Hematopoietic multipotent progenitor cell treated with erythropoietin and hydrocortisone succinate and interleukin-3 and kit ligand, for 15 days (in vitro differentiated cells): ENCODE measurements around the gene TRIM33.
"Not testable (repeated sequence)": the region's sequence is repeated elsewhere in the genome, so short reads cannot be mapped to it uniquely, and the experiment has no call there.

ENCODE experiments used
- DNase-seq: peaks from one replicate; pipeline ENCODE4 v3.0.0-alpha.2; 2015; ENCODE audit warnings: low spot score

Gene TRIM33

DNA sequence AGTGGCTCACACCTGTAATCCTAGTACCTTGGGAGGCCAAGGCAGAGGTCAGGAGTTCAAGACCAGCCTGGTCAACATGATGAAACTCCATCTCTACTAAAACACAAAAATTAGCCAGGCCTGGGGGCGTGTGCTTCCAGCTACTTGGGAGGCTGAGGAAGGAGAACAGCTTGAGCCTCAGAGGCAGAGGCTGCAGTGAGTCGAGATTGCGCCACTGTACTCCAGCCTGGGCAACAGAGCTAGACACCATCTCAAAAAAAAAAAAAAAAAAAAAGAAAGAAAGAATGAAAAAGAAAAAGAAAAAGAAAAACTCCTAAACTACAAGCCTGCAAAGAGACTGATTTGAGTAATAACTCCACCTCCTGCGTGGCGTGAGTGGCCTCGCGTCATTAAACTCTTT lies 92.1 kb downstream of the TRIM33 start:
- DNase-seq: not testable (repeated sequence)

DNA sequence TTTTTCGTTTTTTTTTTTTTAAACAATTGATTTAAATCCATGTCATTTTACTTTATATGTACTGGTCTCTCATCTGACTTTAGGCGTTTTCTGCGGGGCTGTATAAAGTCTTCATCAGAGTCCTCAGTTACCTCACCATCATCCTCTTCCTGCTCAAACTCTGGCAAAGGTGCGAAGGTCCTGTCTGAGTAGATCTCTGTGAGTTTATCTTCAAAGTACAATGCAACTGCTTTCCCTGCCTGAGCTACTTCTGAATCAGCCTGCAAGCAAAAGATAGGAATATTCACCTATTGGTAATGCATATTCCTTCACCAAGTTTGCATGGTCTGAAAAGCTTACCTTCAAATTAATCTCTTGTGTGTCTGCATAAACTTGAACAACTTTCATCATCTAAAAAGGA lies 113.4 kb downstream of the TRIM33 start:
- DNase-seq: no peak

DNA sequence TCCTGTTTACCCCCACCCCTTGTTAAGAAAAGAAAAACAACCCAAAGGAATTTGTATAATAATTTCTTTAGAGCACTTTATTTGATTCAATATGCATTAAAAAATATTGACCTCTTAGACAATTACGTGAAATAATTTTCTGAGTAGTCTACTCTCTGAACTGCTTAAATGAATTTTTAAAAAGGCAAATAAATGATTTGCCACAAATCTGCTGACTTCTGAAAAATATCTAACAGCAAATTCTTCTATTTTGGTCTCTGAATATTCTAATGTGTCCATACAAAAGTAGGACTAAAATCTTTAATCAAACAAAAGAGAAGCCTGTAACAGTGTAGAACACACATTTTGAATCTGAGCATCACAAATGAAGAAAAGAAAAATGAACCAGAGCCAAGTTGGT lies 115.1 kb downstream of the TRIM33 start:
- DNase-seq: no peak

DNA sequence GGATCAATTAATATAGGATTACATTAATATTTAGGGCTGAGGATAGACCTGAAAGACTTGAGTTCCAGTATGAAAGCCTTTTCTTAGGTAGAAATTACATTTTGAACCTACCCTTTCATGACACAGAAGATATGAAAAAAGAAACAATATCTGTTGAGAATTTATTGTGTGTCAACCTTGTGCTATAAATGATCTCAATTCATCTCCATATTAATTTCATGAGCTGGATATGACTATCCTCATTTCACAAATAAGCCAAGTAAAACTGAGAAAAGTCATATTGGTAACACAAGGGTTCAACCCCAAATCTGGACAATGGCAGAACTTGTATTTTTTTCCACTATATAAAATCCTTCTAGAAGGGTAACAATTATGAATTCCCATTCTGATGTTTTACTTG lies 120.0 kb downstream of the TRIM33 start:
- no peak for DNase-seq

DNA sequence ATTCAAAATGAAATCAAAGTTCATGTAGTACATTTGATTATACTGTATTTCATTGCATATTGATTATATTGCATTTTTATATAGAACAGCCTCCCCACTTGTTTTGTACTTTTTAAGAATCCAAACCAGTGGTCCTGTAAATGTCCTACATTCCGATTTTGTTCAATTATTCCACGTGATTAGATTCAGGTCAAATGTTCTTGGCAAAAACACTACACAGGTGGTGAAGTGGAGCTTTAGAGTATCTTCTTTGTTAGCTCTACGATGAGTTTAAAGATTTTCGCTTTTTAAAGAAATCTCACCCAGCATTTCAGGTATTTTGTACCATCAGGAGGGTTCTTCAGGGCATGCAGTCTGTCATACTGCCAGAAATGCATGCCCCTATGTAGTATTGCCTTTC lies 120.6 kb downstream of the TRIM33 start:
- no peak for DNase-seq

DNA sequence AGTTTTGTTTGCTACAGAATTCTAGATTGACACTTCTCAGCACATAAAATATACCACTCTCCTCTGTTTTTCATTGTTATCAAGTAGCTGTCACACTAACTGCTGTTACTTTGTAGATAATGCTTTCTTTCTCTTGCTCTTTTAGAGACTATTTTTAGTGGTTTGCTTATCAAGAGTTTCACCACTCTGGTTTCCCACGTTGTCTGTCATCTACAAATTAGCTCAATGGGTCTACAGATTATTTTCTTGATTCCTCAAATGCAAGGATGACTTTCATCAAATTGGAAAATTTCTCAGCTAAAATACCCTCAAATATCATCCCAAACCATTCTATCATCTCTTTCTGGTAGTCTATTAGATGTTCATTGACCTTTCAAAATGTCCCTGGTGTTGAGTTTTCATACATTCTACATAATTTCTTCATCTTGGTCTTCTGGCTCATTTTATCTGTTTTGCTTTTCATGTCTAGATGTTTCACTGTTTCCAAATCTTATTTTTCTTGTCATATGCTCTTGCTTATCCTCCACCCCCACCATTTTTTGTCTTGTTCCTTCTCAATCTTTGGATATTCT lies 122.5 kb downstream of the TRIM33 start:
- DNase-seq: no peak

DNA sequence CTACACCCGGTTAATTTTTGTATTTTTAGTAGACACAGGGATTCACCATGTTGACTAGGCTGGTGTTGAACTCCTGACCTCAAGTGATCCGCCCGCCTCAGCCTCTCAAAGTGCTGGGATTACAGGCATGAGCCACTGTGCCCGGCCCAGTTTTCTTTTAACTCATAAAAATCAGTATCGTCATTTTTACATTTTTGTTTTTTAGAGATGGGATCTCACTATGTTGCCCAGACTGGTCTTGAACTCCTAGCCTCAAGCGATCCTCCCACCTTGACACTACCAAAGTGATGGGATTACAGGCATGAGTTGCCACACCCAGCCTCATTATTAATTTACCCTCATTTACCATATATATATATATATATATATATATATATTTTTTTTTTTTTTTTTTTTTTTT lies 123.4 kb downstream of the TRIM33 start:
- DNase-seq: not testable (repeated sequence)

DNA sequence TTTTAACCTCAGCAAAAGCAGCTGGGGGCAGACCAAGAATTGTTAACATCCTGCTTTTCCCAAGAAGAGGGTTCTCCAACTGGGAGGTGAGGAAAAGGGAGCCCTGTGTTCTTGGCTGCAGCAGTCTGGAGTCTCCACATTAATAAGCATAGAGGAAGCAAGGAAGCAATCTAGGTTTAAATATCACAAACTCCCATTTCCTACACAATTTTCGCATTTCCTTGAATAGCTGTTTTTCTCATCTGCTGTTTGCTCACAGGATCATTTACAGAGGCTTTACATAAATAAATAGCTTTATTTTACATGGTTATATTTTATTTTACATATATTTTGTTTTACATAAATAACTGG lies 124.0 kb downstream of the TRIM33 start:
- DNase-seq: no peak

DNA sequence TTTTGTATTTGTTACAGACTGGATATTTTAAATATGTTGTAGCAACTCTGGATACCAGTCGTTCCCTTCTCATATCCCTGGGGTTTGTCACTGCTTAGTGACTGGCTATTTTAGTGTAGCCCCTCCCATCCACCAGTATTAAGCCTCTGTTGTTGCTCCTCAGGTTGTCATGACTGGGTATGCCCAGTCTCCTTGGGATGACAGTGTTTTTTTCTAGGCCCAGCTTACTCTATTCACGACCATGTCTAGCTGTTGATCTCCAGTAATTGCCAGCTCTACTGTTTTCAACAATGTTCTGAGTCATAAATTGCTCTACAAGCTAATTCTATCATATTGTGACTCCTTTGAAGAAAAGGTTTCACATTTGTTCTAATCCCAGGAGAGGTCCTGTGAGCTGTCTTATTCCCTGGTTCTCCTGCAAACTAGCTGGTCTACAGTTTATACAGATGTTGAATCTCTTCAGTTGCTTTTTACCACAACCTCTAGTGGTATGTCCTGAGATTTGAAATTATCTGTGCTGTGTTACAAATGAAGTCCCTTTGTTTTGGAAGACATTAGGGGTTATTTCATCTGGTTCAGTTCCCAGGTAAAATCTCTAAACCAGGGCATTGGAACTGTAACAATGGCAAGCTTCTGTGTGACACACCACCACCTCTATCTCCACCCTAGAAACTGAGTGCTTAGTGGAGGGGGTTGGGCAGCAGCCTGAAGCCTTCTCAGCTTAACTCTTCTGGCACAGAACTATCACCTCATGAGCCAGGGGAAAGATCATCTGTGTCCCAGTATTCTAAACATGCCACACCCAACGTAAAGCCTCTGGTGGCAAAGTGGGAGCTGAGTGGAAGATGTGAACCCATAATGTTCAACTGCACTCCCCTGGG lies 124.6 kb downstream of the TRIM33 start:
- DNase-seq: no peak

DNA sequence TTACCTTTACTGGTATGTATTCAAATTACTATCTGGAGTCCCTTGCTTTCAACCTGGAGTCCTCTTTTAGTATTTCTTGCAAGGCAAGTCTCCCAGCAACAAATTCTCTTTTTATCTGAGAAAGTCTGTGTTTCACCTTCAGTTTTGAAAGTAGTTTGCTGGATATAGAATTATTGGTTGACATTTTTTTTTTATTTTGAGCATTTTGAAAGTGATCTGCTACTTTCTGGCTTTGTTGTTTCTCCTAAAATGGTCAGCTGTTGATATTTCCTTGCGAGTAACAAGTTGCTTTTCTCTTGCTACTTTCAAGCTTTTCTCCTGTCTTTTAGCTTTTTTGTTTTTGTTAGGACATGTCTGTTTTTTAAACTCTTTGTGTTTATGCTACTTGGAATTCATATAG lies 126.1 kb downstream of the TRIM33 start:
- no peak for DNase-seq

DNA sequence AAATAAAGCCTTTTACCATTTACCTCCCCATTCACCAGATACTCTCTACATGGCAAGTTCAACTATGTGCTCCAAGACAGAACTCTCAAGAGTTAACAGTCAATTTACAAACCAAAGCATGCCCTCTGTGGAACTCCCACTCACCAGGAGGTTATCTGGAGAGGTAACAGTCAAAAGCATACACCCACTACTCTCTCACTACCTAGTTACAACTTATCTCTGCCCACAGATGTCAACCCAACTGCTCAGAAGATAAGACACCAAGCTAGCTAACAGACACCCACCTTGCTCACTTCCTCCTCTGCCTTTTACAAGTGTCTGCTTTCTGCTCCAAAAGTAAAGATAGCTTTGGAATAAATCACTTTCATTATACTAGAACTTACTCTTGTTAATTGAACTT lies 131.0 kb downstream of the TRIM33 start:
- peak; percentile 24 for DNase-seq

DNA sequence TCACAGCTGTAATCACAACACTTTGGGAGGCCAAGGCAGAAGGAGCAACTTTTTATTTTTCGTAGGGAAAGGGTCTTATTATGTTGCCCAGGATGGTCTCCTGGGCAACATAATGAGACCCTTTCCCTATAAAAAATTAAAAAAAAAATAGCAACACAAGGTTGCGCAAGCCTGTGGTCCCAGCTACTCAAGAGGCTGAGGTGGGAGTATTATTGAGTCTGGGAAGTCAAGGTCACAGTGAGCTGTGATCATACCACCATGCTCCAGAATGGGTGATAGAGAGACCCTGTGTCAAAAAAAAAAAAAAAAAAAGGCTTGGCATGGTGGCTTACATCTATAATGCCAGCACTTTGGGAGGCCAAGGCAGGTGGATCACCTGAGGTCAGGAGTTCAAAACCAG lies 131.6 kb downstream of the TRIM33 start:
- DNase-seq: no peak

DNA sequence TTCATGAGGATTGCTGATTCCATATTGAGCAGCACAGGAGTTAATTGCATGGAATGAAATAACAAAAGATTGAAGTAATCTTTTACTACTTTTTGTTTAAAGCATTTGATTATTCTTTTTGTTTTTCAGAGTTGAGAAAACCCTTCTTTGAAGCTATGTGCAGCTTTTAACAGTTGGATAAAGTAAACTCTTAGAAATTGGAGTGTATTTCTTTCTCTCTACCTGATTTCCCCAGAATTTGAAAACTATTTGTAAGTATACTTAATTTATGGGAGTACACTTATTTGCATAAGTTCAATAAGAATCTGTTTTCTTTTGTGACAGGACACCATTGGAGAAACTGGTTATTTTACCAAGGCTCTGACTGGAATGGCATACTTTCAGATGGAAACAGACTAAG lies 133.6 kb downstream of the TRIM33 start:
- DNase-seq: no peak

DNA sequence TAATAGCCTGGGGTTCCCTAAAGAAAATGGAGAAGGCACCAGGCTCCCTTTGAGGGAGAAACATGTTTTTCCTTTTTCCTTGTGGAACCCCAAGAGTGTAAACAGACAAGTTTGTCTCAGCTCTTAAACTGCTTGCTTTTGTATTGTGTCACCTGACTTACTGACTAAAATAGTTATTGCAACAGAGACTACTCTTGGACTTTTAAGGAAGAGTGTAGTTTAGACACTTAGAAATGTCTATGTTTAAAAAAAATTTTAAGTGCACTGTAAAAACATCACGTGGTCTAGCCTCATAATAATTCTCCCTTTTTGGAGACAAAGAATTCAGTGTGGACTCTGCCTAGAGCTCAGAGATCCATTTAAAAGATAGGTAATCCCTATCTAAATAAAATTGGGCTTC lies 141.1 kb downstream of the TRIM33 start:
- DNase-seq: no peak

DNA sequence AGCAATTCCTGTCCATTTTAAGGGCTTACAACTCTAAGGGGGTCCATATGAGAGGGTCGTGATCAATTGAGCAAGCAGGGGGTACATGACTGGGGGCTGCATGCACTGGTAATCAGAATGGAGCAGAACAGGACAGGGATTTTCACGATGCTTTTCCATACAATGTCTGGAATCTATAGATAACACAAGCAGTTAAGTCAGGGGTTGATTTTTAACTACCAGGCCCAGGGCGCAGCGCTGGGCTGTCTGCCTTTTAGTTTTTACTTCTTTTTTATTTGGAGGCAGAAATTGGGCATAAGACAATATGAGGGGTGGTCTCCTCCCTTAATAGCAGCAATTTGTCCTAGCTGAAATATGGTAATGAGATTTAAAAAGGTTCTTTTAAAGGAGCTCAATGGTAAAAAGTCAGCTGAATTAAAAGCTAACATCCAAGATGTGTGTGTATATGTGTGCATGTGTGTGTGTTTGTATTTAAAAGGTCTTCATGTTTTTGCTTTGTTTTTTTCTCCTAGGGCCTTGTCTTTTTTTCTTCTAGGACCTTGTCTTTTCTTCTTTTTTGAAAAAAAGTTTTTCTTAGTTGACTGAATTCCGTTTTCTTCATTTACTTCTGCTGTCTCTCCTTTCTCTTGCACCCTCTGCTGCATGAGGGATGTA lies 141.6 kb downstream of the TRIM33 start:
- not testable (repeated sequence) for DNase-seq

DNA sequence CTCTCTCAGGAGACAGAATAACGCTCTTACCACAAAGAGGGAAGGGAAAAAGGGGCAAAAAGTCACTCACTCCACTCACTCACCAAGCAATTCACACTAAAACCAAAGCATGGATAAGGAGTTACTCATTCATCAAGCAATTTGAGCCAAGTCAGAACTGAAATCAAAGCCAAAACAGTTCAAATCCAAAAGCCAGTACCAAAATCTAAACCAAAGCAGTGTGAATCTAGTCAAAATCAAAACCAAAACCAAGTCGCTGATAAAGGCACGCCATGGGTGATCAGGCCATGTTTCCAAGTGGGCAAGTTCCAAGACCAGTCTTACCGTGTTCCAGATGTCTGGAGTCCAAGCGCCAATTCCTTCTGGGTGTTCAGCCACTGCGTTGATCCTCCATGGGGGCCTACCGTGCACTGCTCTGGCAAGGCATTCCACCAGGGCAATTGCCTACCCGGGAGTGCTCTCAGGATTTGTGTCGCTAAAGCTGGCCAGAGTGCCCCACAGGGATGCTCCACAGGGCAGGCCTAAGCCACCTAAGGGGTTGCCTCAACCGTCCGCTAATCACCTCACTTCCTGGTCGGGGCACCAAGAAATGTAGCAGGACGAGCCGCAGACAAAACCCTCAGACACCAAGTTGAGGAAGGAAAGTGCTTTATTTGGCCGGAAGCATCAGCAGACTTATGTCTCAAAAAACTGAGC lies 142.3 kb downstream of the TRIM33 start:
- DNase-seq: no peak

DNA sequence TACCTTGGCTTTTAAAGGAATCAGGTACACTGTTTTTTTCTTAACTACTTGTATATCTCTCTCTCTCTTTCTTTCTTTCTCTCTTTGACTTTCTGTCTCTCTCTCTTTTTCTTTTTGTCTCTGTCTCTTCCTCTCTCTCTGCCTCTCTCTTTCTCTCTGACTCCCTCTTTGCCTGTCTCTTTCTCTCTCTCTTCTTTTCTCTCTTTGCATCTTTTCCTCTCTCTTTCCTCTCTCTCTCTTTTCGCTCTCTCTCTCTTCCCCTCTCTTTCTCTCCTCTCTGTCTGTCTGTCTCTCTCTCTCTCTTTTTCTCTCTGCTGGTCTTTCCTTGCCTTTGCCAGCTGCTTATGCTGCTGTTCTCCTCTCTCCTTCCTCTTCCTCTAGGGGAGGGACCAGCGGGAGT lies 143.2 kb downstream of the TRIM33 start:
- no peak for DNase-seq

DNA sequence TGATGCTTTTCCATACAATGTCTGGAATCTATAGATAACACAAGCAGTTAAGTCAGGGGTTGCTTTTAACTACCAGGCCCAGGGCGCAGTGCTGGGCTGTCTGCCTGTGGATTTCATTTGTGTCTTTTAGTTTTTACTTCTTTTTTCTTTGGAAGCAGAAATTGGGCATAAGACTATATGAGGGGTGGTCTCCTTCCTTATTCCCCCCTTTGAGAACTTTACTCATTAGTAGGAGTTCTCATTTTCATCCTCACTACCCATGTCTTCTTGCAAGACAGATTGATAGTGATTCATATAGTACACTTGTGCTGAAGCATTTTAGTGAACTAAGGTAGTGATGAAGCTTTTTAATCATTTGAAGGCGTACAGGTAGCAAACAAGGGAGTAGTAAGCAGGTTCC lies 147.8 kb downstream of the TRIM33 start:
- not testable (repeated sequence) for DNase-seq

DNA sequence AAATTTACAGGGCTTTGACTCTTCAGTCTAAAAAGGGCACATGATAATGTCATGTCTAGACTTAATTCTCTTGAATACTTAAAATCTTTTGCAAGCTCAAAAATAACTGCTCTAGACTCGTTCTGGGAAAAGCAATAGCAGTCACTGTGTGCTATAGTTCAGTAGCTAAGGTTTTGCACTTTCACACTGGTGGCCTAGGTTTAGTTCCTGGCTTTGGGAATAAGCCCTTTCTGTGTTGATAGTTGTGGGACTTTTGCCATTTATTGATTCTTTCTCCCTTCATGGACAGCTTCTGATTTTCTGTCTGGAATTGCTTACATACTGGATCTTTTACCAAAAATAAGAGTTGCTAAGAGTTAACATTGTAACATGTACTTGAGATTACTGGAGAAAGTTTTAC lies 151.2 kb downstream of the TRIM33 start:
- no peak for DNase-seq

DNA sequence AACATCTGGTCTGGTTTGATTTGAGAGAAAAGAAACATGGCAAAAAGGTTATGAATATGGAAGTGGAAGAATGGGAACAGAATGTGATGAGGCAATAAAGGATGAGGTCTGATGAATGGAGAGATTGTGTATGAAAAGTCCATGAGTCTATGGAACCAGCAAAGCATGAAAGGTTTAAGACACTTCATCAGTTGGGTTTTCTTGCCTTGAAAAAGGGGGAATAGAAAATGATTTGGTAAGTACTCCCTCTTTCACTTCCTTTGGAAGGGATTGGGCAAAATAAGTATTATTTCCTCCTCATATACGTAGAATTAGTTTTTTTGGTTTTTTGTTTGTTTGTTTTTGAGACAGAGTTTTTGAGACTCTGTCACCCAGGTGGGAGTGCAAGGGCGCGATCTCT lies 155.8 kb downstream of the TRIM33 start:
- DNase-seq: no peak

DNA sequence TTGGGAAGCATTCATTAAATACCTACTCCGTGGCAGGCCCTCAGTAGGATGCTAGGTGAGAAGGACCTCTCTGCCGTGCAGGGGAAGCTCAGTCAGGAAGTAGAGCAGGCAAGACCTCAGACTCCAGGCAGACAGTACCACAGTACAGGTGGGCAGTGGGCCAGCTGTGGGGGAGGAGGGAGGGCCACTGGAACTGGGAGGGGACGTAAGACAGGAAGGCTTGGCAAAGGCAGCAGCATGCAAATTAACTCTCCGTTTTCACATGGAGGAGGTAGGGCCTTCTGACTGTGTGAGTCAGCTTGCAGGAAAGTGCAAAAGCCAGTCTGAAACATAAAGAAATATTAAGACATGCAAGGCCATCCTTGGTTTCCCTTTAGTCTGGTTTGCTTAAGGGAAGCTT lies 157.7 kb downstream of the TRIM33 start:
- DNase-seq: no peak

DNA sequence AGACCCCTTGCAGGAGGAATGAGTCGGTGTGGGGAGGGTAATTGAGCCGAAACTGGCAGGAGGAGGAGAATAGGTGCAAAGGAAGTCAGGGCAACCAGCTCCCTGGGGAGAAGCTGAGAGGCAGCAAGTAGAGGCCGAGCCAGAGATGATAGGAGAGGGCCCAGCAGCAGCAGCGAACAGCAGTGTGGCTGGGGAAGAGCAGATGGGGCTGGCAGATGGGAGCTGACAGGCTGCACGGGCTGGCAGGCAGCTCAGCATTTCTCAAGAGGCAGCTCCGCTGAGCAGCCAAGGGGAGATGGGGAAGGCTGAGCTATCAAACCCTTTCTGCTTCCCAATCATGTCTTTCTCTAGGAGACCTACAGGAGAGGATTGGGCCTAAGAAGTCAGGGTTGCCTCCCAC lies 158.2 kb downstream of the TRIM33 start:
- no peak for DNase-seq
